Measurements from ENCODE around the gene PARP14. TPM values are rescaled to one million over a fixed set of nuclear protein-coding genes. Genes with fewer than 3 reads are reported as not detected.
"Not testable (repeated sequence)": the region's sequence is repeated elsewhere in the genome, so short reads cannot be mapped to it uniquely, and the experiment has no call there.

Gene PARP14
- total RNA-seq, 1 donor: 120 TPM

- H3K4me1 ChIP-seq (ENCODE audit: insufficient read depth, low read length): peaks cover 21% of the 10 kb centered on the region
- no peaks in the 10 kb centered on the region for H3K27me3 ChIP-seq (ENCODE audit: insufficient read depth, low read length)
- no peak overlapping the region for H3K4me3 ChIP-seq (ENCODE audit: low read length)
- no peaks in the 10 kb centered on the region for H3K9me3 ChIP-seq (ENCODE audit: low read depth, low read length)
Measured at GRCh38 chr3:122690096-122690495, 9.5 kb downstream of the PARP14 start.

DNA sequence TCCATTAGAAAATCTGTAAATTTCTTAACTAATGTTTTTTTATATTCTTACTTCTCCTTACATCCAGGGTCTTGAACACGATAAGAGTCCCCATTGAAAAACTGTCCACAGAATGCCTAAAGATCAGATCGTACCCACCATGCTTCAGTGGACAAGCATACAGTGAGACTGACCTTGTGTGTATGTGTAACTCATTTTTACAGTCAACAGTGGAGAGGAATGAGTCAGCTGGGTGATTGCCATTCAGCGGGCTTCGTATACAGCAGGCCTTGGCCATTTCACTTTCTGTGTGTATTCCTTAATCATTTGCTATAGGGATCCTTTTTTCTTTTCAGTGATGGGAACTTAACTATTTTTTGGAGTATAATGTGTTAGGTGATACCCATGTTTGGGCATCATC lies 10.6 kb downstream of the PARP14 start:
- Histone ChIP-seq H3K4me3 (ENCODE audit: low read length) (no peak overlapping the region), H3K9me3 (ENCODE audit: low read depth, low read length) (no peaks in the 10 kb centered on the region), H3K27me3 (ENCODE audit: insufficient read depth, low read length) (no peaks in the 10 kb centered on the region), H3K4me1 (ENCODE audit: insufficient read depth, low read length) (peaks cover 24% of the 10 kb centered on the region)

DNA sequence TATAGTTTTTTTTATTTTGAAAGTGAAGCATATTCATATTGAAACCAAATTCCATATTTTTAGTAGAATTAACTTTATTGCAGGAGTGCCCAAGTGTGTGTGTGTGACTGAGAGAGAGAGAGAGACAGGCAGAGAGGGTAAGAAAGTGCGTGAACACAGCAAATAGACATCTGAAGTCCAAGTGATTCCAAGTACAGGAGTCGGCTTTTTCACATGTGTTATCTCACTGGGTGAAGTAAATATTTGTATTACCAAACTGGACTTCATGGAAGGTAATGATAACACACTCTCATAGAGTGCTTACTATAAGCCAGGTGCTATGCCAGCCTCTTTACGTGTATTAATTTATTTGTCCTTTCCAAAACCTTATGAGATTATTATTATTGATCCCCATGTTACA lies 12.0 kb downstream of the PARP14 start:
- no peak overlapping the region for H3K4me3 ChIP-seq (ENCODE audit: low read length)
- H3K4me1 ChIP-seq (ENCODE audit: insufficient read depth, low read length): peaks cover 21% of the 10 kb centered on the region
- H3K27me3 ChIP-seq (ENCODE audit: insufficient read depth, low read length): no peaks in the 10 kb centered on the region
- no peaks in the 10 kb centered on the region for H3K9me3 ChIP-seq (ENCODE audit: low read depth, low read length)

DNA sequence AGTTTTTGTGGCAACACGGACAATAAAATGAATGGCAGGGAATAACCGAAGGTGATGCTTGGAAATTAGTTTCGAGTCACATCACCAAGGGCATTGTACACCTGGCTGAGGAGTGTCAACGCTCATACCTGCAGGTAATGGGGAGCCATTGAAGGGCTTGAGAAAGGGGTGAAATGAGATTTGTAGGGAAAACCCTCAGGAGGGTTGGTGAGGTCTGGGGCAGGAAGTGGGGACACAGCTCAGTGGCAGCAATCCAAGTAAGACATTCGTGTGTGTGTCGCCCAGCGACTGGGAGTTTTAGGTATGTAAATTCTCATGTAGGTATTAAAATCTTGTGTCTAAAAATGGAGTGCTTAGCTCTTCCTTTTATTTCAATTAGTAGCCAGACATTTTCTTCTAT lies 14.3 kb downstream of the PARP14 start:
- Histone ChIP-seq H3K27me3 (ENCODE audit: insufficient read depth, low read length) (no peaks in the 10 kb centered on the region), H3K4me1 (ENCODE audit: insufficient read depth, low read length) (peaks cover 24% of the 10 kb centered on the region), H3K9me3 (ENCODE audit: low read depth, low read length) (no peaks in the 10 kb centered on the region), H3K4me3 (ENCODE audit: low read length) (no peak overlapping the region)

DNA sequence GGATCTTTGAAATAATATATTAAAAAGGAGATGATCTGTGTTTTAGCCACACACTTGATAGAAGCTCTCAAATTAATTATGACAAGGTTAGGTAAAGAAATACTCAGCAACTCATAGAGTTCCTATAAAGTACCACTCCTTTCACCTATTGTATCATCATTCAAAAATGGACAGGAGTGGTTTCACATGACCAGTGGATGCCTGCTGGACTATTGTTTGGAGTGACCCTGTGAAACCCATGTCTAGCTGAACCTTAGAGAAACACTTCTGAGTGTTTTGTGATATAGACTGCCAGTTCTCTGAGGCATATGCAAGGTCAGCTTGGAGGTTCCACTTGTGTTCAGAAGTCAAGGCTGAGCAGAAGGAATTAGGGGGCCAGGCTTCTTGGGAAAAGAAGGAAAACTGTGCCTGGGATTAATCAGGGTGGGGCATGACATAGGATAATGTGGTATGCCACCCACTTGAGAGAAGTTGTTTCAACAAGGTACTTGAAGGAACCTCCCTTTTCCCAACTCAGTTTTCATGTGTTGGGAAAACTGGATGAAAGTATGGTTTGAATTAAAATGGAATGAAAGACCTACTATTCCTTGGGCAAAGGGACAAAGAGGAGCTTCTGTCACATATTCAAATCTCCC lies 15.4 kb downstream of the PARP14 start:
- H3K4me3 ChIP-seq (ENCODE audit: low read length): no peak overlapping the region
- no peaks in the 10 kb centered on the region for H3K9me3 ChIP-seq (ENCODE audit: low read depth, low read length)
- H3K4me1 ChIP-seq (ENCODE audit: insufficient read depth, low read length): peaks cover 24% of the 10 kb centered on the region
- H3K27me3 ChIP-seq (ENCODE audit: insufficient read depth, low read length): no peaks in the 10 kb centered on the region

GRCh38 chr3:122697952-122698620 lies 17.4 kb downstream of the PARP14 start:
- Histone ChIP-seq H3K4me1 (ENCODE audit: insufficient read depth, low read length) (peaks cover 24% of the 10 kb centered on the region), H3K4me3 (ENCODE audit: low read length) (no peak overlapping the region), H3K27me3 (ENCODE audit: insufficient read depth, low read length) (no peaks in the 10 kb centered on the region), H3K9me3 (ENCODE audit: low read depth, low read length) (no peaks in the 10 kb centered on the region)

- Histone ChIP-seq H3K27me3 (ENCODE audit: insufficient read depth, low read length) (no peaks in the 10 kb centered on the region), H3K4me1 (ENCODE audit: insufficient read depth, low read length) (peaks cover 17% of the 10 kb centered on the region), H3K4me3 (ENCODE audit: low read length) (no peak overlapping the region), H3K9me3 (ENCODE audit: low read depth, low read length) (no peaks in the 10 kb centered on the region)
Measured at GRCh38 chr3:122700193-122700592, 19.6 kb downstream of the PARP14 start.

- Histone ChIP-seq H3K4me3 (ENCODE audit: low read length) (no peak overlapping the region), H3K4me1 (ENCODE audit: insufficient read depth, low read length) (no peaks in the 10 kb centered on the region), H3K27me3 (ENCODE audit: insufficient read depth, low read length) (no peaks in the 10 kb centered on the region), H3K9me3 (ENCODE audit: low read depth, low read length) (no peaks in the 10 kb centered on the region)
Measured at GRCh38 chr3:122705379-122705778, 24.7 kb downstream of the PARP14 start.

DNA sequence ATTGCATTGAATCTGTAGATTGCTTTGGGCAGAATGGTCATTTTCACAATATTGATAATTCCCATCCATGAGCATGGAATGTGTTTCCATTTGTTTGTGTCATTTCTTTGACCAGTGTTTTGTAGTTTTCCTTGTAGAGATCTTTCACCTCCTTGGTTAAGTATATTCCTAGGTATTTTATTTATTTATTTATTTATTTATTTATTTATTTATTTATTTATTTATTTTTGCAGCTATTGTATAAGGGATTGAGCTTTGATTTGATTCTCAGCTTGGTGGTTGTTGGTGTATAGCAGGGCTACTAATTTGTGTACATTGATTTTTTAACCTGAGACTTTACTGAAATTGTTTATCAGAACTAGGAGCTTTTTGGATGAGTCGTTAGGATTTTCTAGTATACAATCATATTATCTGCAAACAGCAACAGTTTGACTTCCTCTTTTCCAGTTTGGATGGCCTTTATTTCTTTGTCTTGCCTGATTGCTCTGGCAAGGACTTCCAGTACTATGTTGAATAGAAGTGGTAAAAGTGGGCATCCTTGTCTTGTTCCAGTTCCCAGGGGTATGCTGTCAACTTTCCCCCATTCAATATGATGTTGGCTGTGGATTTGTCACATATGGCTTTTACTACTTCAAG lies 30.1 kb downstream of the PARP14 start:
- H3K27me3 ChIP-seq (ENCODE audit: insufficient read depth, low read length); H3K9me3 ChIP-seq (ENCODE audit: low read depth, low read length); H3K4me1 ChIP-seq (ENCODE audit: insufficient read depth, low read length); H3K4me3 ChIP-seq (ENCODE audit: low read length): not testable (repeated sequence)

- no peaks in the 10 kb centered on the region for H3K9me3 ChIP-seq (ENCODE audit: low read depth, low read length)
- no peaks in the 10 kb centered on the region for H3K4me1 ChIP-seq (ENCODE audit: insufficient read depth, low read length)
- H3K27me3 ChIP-seq (ENCODE audit: insufficient read depth, low read length): no peaks in the 10 kb centered on the region
- no peak overlapping the region for H3K4me3 ChIP-seq (ENCODE audit: low read length)
Measured at GRCh38 chr3:122714273-122714672, 33.6 kb downstream of the PARP14 start.

GRCh38 chr3:122716667-122717066 lies 36.0 kb downstream of the PARP14 start:
- Histone ChIP-seq H3K27me3 (ENCODE audit: insufficient read depth, low read length) (no peaks in the 10 kb centered on the region), H3K9me3 (ENCODE audit: low read depth, low read length) (no peaks in the 10 kb centered on the region), H3K4me3 (ENCODE audit: low read length) (no peak overlapping the region), H3K4me1 (ENCODE audit: insufficient read depth, low read length) (peaks cover 5% of the 10 kb centered on the region)

DNA sequence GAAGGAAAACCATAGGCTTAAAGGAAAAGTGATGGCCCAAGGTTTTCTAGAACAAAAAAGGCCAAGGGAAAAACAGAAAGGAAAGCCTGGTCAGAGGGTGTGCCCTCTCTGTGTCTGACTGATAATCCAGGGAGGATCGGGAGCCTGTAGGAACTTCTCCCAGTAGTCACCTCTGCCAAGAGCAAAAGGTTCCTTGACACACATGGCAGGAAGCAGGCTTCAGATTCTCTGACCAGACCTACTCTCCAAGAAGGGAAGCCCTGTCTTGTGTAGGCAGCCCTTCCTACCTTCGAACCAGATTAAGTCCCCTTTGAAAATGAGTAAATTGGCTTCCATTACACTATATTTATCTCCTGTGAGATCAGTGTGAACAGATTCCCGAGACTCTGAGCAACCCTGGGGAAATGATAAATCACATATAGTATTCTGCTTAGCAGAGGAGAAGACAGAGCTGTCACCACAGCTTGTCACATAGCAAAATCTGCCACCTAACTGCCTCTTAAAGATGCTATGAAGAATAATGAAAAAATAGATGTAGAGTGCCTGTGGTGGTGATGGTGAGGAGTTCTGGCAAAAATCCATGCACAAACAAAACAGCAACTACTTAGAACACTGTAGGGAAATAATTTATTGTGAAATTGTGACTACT lies 38.8 kb downstream of the PARP14 start:
- Histone ChIP-seq H3K4me1 (ENCODE audit: insufficient read depth, low read length) (peaks cover 5% of the 10 kb centered on the region), H3K27me3 (ENCODE audit: insufficient read depth, low read length) (no peaks in the 10 kb centered on the region), H3K9me3 (ENCODE audit: low read depth, low read length) (no peaks in the 10 kb centered on the region), H3K4me3 (ENCODE audit: low read length) (no peak overlapping the region)

GRCh38 chr3:122725106-122725505 lies 44.5 kb downstream of the PARP14 start:
- Histone ChIP-seq H3K4me1 (ENCODE audit: insufficient read depth, low read length) (peaks cover 5% of the 10 kb centered on the region), H3K9me3 (ENCODE audit: low read depth, low read length) (no peaks in the 10 kb centered on the region), H3K27me3 (ENCODE audit: insufficient read depth, low read length) (no peaks in the 10 kb centered on the region), H3K4me3 (ENCODE audit: low read length) (no peak overlapping the region)

GRCh38 chr3:122727294-122727693 lies 46.7 kb downstream of the PARP14 start:
- Histone ChIP-seq H3K4me3 (ENCODE audit: low read length) (no peak overlapping the region), H3K27me3 (ENCODE audit: insufficient read depth, low read length) (no peaks in the 10 kb centered on the region), H3K9me3 (ENCODE audit: low read depth, low read length) (no peaks in the 10 kb centered on the region), H3K4me1 (ENCODE audit: insufficient read depth, low read length) (no peaks in the 10 kb centered on the region)

DNA sequence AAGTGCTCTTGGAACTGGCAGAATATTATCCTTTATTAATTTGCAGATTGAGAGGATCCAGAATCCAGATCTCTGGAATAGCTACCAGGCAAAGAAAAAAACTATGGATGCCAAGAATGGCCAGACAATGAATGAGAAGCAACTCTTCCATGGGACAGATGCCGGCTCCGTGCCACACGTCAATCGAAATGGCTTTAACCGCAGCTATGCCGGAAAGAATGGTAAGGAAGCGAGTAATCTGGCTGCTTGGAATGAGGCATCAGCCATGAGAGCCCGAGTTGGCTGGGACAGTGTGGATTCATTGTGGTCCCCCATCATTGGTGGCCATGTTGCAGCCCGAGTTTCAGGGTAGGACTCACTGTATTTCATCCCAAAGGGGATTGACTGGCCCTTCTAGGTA lies 47.1 kb downstream of the PARP14 start:
- H3K9me3 ChIP-seq (ENCODE audit: low read depth, low read length): no peaks in the 10 kb centered on the region
- no peaks in the 10 kb centered on the region for H3K4me1 ChIP-seq (ENCODE audit: insufficient read depth, low read length)
- no peaks in the 10 kb centered on the region for H3K27me3 ChIP-seq (ENCODE audit: insufficient read depth, low read length)
- H3K4me3 ChIP-seq (ENCODE audit: low read length): no peak overlapping the region
